CD14-positive monocyte (primary cell): ENCODE results near the gene INO80D. TPM values are rescaled to one million over a fixed set of nuclear protein-coding genes. Genes with fewer than 3 reads are reported as not detected.

Experiments used
- DNase-seq, 3 donors: peaks; one replicate each; pipeline ENCODE4 v3.0.0-alpha.2; 2011 to 2022
- H2AFZ ChIP-seq: 2 replicates; pipeline ENCODE4 v1.6.0; 2012; ENCODE audit warnings: mild to moderate bottlenecking, low read depth, low read length, inconsistent platforms; ENCODE audit not compliant: insufficient read depth, poor library complexity, severe bottlenecking
- H3K27ac ChIP-seq, 2 donors: 1 replicate in 1 of 2; 2 replicates in 1 of 2; pipeline ENCODE4 v1.5.1; 2012 to 2013; ENCODE audit warnings: low read length in 2 of 2, control low read depth in 1 of 2, inconsistent platforms in 1 of 2, low read depth in 1 of 2, mild to moderate bottlenecking in 1 of 2
- H3K27me3 ChIP-seq, 2 donors: one replicate each; pipeline versions ENCODE4 v1.6.0 to v1.6.1; 2011 to 2013; ENCODE audit warnings: low read length in 2 of 2; ENCODE audit not compliant: control insufficient read depth in 2 of 2, insufficient read depth in 2 of 2
- H3K36me3 ChIP-seq, 2 donors: replicated peaks in 1 of 2; 1 replicate in 1 of 2; 2 replicates in 1 of 2; pipeline versions ENCODE4 v1.5.1 to v1.6.1; 2012 to 2013; ENCODE audit warnings: low read length in 2 of 2, control low read depth in 1 of 2, inconsistent platforms in 1 of 2, mild to moderate bottlenecking in 1 of 2; ENCODE audit not compliant: insufficient read depth in 2 of 2, control insufficient read depth in 1 of 2
- H3K4me1 ChIP-seq, 2 donors: 1 replicate in 1 of 2; 2 replicates in 1 of 2; pipeline versions ENCODE4 v1.5.1 to v1.6.1; 2012 to 2013; ENCODE audit warnings: low read length in 2 of 2, control low read depth in 1 of 2, inconsistent platforms in 1 of 2, mild to moderate bottlenecking in 1 of 2, moderate library complexity in 1 of 2; ENCODE audit not compliant: insufficient read depth in 2 of 2, control insufficient read depth in 1 of 2
- H3K4me2 ChIP-seq: replicated peaks from 2 replicates; pipeline ENCODE3; 2012; ENCODE audit warnings: low read length, moderate library complexity, mild to moderate bottlenecking; ENCODE audit not compliant: poor library complexity, severe bottlenecking; ENCODE audit errors: extremely low read depth
- H3K4me3 ChIP-seq, 3 experiments: fragments of 200-600 bp in 1 of 3; sonication (generic) in 1 of 3; replicated peaks in 1 of 3; 1 replicate in 2 of 3; 2 replicates in 1 of 3; pipeline ENCODE4 v1.5.1; 2011 to 2013; ENCODE audit warnings: low read length in 3 of 3, mild to moderate bottlenecking in 3 of 3, control low read depth in 2 of 3, low read depth in 2 of 3, inconsistent platforms in 1 of 3, moderate library complexity in 1 of 3
- H3K79me2 ChIP-seq: 2 replicates; pipeline ENCODE4 v1.6.0; 2012; ENCODE audit warnings: mild to moderate bottlenecking, control low read depth, inconsistent platforms, low read length, moderate library complexity; ENCODE audit not compliant: insufficient read depth
- H3K9ac ChIP-seq: 2 replicates; pipeline ENCODE4 v1.6.0; 2017; ENCODE audit warnings: low read length, mild to moderate bottlenecking; ENCODE audit not compliant: insufficient read depth, poor library complexity, severe bottlenecking
- H3K9me3 ChIP-seq, 2 donors: replicated peaks in 1 of 2; 1 replicate in 1 of 2; 2 replicates in 1 of 2; pipeline versions ENCODE4 v1.5.1 to v1.6.1; 2012 to 2013; ENCODE audit warnings: low read length in 2 of 2, control low read depth in 1 of 2; ENCODE audit not compliant: control insufficient read depth in 1 of 2, insufficient read depth in 1 of 2
- H4K20me1 ChIP-seq: 2 replicates; pipeline ENCODE4 v1.6.0; 2012; ENCODE audit warnings: mild to moderate bottlenecking, low read length, control low read depth, moderate library complexity; ENCODE audit not compliant: insufficient read depth
- H3K27ac Mint-ChIP-seq, 7 donors: one replicate each; pipeline ENCODE4 v1.8.0; 2020; ENCODE audit warnings: mild to moderate bottlenecking in 7 of 7, mixed read lengths in 7 of 7, moderate library complexity in 6 of 7, inconsistent platforms in 2 of 7
- H3K27me3 Mint-ChIP-seq, 3 donors: one replicate each; pipeline ENCODE4 v1.8.0; 2021 to 2022; ENCODE audit warnings: low read depth in 3 of 3, mild to moderate bottlenecking in 3 of 3, mixed read lengths in 3 of 3, moderate library complexity in 3 of 3, inconsistent platforms in 1 of 3
- H3K36me3 Mint-ChIP-seq, 2 donors: one replicate each; pipeline ENCODE4 v1.8.0; 2020; ENCODE audit warnings: mixed read lengths in 2 of 2, inconsistent platforms in 1 of 2, mild to moderate bottlenecking in 1 of 2
- H3K4me1 Mint-ChIP-seq: one replicate; pipeline ENCODE4 v1.8.0; 2020; ENCODE audit warnings: mild to moderate bottlenecking, mixed read lengths
- H3K4me3 Mint-ChIP-seq, 2 donors: one replicate each; pipeline ENCODE4 v1.8.0; 2020; ENCODE audit warnings: mild to moderate bottlenecking in 2 of 2, mixed read lengths in 2 of 2, moderate library complexity in 1 of 2
- H3K9me3 Mint-ChIP-seq, 7 donors: one replicate each; pipeline ENCODE4 v1.8.0; 2020 to 2022; ENCODE audit warnings: mixed read lengths in 7 of 7, mild to moderate bottlenecking in 6 of 7, moderate library complexity in 6 of 7, inconsistent platforms in 2 of 7
- WGBS: methylation state at CpG from one replicate; pipeline ENCODE4 v1.1.5; 2013; ENCODE audit warnings: missing lambda C conversion rate; ENCODE audit not compliant: insufficient coverage; 5-methylcytosine and 5-hydroxymethylcytosine counted together
- intact Hi-C, 2 donors: fragments of 100-400 bp; cut with micrococcal nuclease; formaldehyde crosslinking; loops; one replicate each; pipeline versions ENCODE4 v1.15.0 to v1.15.1; 2023
- polyA plus RNA-seq, 3 donors: library from polyadenylated mRNA; depleted of rRNA in 1 of 3; unstranded in 2 of 3; stranded (reverse) in 1 of 3; fragments of 300-500 nt in 2 of 3; fragments of >200 nt in 1 of 3; fragmentation: Illumina TruSeq in 2 of 3; gene quantifications; 1 replicate in 2 of 3; 2 replicates in 1 of 3; pipeline ENCODE4 v1.2.3, GENCODE V29; 2012 to 2021
- TF ChIP-seq, protein P1 (sequence below): fragments of 200-600 bp; IDR thresholded peaks from one replicate; pipeline ENCODE4 v1.8.0; 2022; ENCODE audit warnings: antibody characterized with exemption, mild to moderate bottlenecking

The INO80D gene
- polyA plus RNA-seq, 3 donors, result 3.8 to 6.1 (median 4.4) TPM

DNA sequence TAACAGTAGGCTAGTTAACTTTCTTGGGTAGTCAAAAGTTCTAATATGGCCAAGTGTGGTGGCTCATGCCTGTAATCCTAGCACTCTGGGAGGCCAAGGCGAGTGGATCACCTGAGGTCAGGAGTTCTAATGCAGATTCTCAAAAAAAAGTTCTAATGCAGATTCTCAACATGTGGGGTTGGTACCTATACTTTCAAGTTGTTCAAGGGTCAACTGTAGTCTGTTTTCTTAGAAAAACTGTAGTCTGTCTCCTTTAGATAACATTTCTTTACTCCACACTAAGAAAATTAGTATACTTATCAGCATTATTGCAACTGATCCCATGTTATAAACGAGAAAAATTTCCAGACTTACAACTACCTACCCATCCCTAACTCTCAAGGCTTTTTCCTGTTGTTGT is 16.6 kb downstream of the INO80D start:
- no peaks in the 10 kb centered on the region for H3K27me3 Mint-ChIP-seq
- H3K4me3 ChIP-seq, result no peak overlapping the region
- H3K9ac ChIP-seq, result no peak overlapping the region
- intact Hi-C loops, result no loop called here
- no peaks in the 10 kb centered on the region for H3K9me3 Mint-ChIP-seq
- 80% methylated on average over 2 of the region's 2 CpGs for WGBS
- H2AFZ ChIP-seq, result no peak overlapping the region
- H4K20me1 ChIP-seq, result peaks cover 57% of the 10 kb centered on the region
- TF ChIP-seq, protein P1, sequence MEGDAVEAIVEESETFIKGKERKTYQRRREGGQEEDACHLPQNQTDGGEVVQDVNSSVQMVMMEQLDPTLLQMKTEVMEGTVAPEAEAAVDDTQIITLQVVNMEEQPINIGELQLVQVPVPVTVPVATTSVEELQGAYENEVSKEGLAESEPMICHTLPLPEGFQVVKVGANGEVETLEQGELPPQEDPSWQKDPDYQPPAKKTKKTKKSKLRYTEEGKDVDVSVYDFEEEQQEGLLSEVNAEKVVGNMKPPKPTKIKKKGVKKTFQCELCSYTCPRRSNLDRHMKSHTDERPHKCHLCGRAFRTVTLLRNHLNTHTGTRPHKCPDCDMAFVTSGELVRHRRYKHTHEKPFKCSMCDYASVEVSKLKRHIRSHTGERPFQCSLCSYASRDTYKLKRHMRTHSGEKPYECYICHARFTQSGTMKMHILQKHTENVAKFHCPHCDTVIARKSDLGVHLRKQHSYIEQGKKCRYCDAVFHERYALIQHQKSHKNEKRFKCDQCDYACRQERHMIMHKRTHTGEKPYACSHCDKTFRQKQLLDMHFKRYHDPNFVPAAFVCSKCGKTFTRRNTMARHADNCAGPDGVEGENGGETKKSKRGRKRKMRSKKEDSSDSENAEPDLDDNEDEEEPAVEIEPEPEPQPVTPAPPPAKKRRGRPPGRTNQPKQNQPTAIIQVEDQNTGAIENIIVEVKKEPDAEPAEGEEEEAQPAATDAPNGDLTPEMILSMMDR, result no peak
- peaks cover 0 to 5% of the 10 kb centered on the region in 2 donors for H3K36me3 ChIP-seq
- no peak overlapping the region for H3K27ac ChIP-seq
- H3K79me2 ChIP-seq, result peaks cover 96% of the 10 kb centered on the region
- H3K36me3 Mint-ChIP-seq, result peaks cover 10 to 16% of the 10 kb centered on the region in 2 donors
- no peak overlapping the region for H3K4me2 ChIP-seq
- H3K4me1 ChIP-seq, result peaks cover 6 to 8% of the 10 kb centered on the region in 2 donors
- H3K4me1 Mint-ChIP-seq, result peaks cover 34% of the 10 kb centered on the region
- H3K27ac Mint-ChIP-seq, result peak overlapping the region in 1 of 7 donors; percentile 35
- H3K27me3 ChIP-seq, result no peaks in the 10 kb centered on the region
- no peak for DNase-seq
- H3K9me3 ChIP-seq, result no peaks in the 10 kb centered on the region
- no peak overlapping the region for H3K4me3 Mint-ChIP-seq

GRCh38 chr2:206068207-206068606 is 17.8 kb downstream of the INO80D start:
- 100% methylated on average over 1 of the region's 1 CpG for WGBS
- no peaks in the 10 kb centered on the region for H3K9me3 ChIP-seq
- H3K27me3 Mint-ChIP-seq, result no peaks in the 10 kb centered on the region
- peaks cover 0 to 4% of the 10 kb centered on the region in 2 donors for H3K36me3 ChIP-seq
- peak overlapping the region in 1 of 7 donors; percentile 62 for H3K27ac Mint-ChIP-seq
- peaks cover 46% of the 10 kb centered on the region for H4K20me1 ChIP-seq
- no peak overlapping the region for H3K9ac ChIP-seq
- no peak overlapping the region for H3K4me3 ChIP-seq
- H3K4me1 Mint-ChIP-seq, result peaks cover 34% of the 10 kb centered on the region
- H3K4me2 ChIP-seq, result no peak overlapping the region
- H3K27me3 ChIP-seq, result no peaks in the 10 kb centered on the region
- peaks cover 96% of the 10 kb centered on the region for H3K79me2 ChIP-seq
- H3K4me3 Mint-ChIP-seq, result no peak overlapping the region
- no peaks in the 10 kb centered on the region for H3K9me3 Mint-ChIP-seq
- peaks cover 8 to 10% of the 10 kb centered on the region in 2 donors for H3K36me3 Mint-ChIP-seq
- peaks cover 6 to 11% of the 10 kb centered on the region in 2 donors for H3K4me1 ChIP-seq
- no peak overlapping the region for H3K27ac ChIP-seq
- DNase-seq, result no peak
- TF ChIP-seq, protein P1, result no peak
- H2AFZ ChIP-seq, result no peak overlapping the region
- intact Hi-C loops, result no loop called here
